HCT116 (cell line): ENCODE results near the gene TIMM17A. TPM values are rescaled to one million over a fixed set of nuclear protein-coding genes. Genes with fewer than 3 reads are reported as not detected.
"Not testable (repeated sequence)": the region's sequence is repeated elsewhere in the genome, so short reads cannot be mapped to it uniquely, and the experiment has no call there.

Experiments used
- ATAC-seq: fragments of 200-7000 bp; cut with Tn5 transposase; 2 replicates; pipeline ENCODE4 v1.9.1; 2020; ENCODE audit warnings: mild to moderate bottlenecking, moderate library complexity
- BruUV-seq: library from RNA; stranded (reverse); fragments of 400-500 nt; replicated peaks from 2 replicates; lab custom pipeline; 2021; lab: Mats Ljungman, UMichigan
- CTCF ChIA-PET: fragments of 300-600 bp; sonication (Branson Sonifier 250); formaldehyde crosslinking; loops from one replicate; lab custom pipeline; 2021; ENCODE audit warnings: antibody characterized with exemption; lab: Charles Lee
- POLR2A ChIA-PET: fragments of 300-600, 350-600 bp; sonication (Branson Sonifier 250); formaldehyde crosslinking; loops from one replicate; lab custom pipeline; 2021; ENCODE audit warnings: antibody characterized with exemption; lab: Charles Lee
- RAD21 ChIA-PET, 2 experiments: fragments of 300-600 bp; sonication (Branson Sonifier 250); formaldehyde crosslinking; loops; one replicate each; lab custom pipeline; 2023; ENCODE audit warnings: low total read pairs in 2 of 2; ENCODE audit not compliant: uncharacterized antibody in 2 of 2, unreplicated experiment in 2 of 2, low non-redundant PET in 1 of 2; lab: Charles Lee
- DNase-seq: peaks from one replicate; pipeline ENCODE4 v3.0.0-alpha.2; 2010; ENCODE audit warnings: low read depth, low spot score
- H2AFZ ChIP-seq: fragments of 200-600 bp; shearing (Covaris generic), sonication (generic); 2 replicates; pipeline ENCODE4 v1.6.1; 2017; ENCODE audit warnings: low read depth, mixed run types, mixed read lengths, antibody characterized with exemption, low read length; ENCODE audit not compliant: poor library complexity, severe bottlenecking
- H3K27ac ChIP-seq: 2 replicates; pipeline ENCODE4 v1.5.1; 2012; ENCODE audit warnings: low read depth, low read length
- H3K27me3 ChIP-seq: fragments of 200-600 bp; sonication (generic); 2 replicates; pipeline ENCODE4 v1.6.1; 2016; ENCODE audit warnings: mixed run types, low read length, mixed read lengths; ENCODE audit not compliant: insufficient read depth
- H3K36me3 ChIP-seq, 2 experiments: fragments of 200-500 bp in 1 of 2; fragments of 200-600 bp in 1 of 2; sonication (Bioruptor generic) in 1 of 2; sonication (generic) in 1 of 2; 2 replicates each; pipeline versions ENCODE4 v1.5.1 to v1.6.1; 2014 to 2016; ENCODE audit warnings: low read length in 2 of 2, inconsistent platforms in 1 of 2, mixed read lengths in 1 of 2, mixed run types in 1 of 2; ENCODE audit not compliant: insufficient read depth in 2 of 2, control insufficient read depth in 1 of 2
- H3K4me1 ChIP-seq, 2 experiments: fragments of 200-600 bp in 1 of 2; sonication (generic) in 1 of 2; 2 replicates each; pipeline versions ENCODE4 v1.5.1 to v1.6.1; 2012 to 2017; ENCODE audit warnings: low read length in 2 of 2, inconsistent platforms in 1 of 2, mild to moderate bottlenecking in 1 of 2, mixed read lengths in 1 of 2, mixed run types in 1 of 2, moderate library complexity in 1 of 2; ENCODE audit not compliant: insufficient read depth in 2 of 2, control insufficient read depth in 1 of 2
- H3K4me2 ChIP-seq: fragments of 200-600 bp; sonication (generic); 2 replicates; pipeline ENCODE4 v1.6.1; 2017; ENCODE audit warnings: mixed run types, low read length, mixed read lengths
- H3K4me3 ChIP-seq, 2 experiments: fragments of 200-600 bp in 1 of 2; sonication (generic) in 1 of 2; replicated peaks in 1 of 2; 2 replicates each; pipeline ENCODE4 v1.5.1; 2011 to 2016; ENCODE audit warnings: low read length in 2 of 2, control low read depth in 1 of 2, low read depth in 1 of 2, mild to moderate bottlenecking in 1 of 2, mixed read lengths in 1 of 2, mixed run types in 1 of 2
- H3K79me2 ChIP-seq: fragments of 200-600 bp; sonication (generic); 2 replicates; pipeline ENCODE4 v1.6.1; 2017; ENCODE audit warnings: mild to moderate bottlenecking, mixed run types, low read length, moderate library complexity, mixed read lengths; ENCODE audit not compliant: insufficient read depth
- H3K9ac ChIP-seq: fragments of 200-600 bp; sonication (generic); 2 replicates; pipeline ENCODE4 v1.6.1; 2016; ENCODE audit warnings: low read length, mixed read lengths
- H3K9me2 ChIP-seq: fragments of 200-600 bp; sonication (generic), shearing (Covaris generic); 2 replicates; pipeline ENCODE4 v1.6.1; 2017; ENCODE audit warnings: mixed run types, mild to moderate bottlenecking, moderate library complexity; ENCODE audit not compliant: insufficient read depth
- H3K9me3 ChIP-seq, 2 experiments: fragments of 200-500 bp in 1 of 2; fragments of 200-600 bp in 1 of 2; sonication (Bioruptor generic) in 1 of 2; sonication (generic) in 1 of 2; 2 replicates each; pipeline ENCODE4 v1.6.1; 2014 to 2017; ENCODE audit warnings: low read length in 2 of 2, mixed read lengths in 2 of 2, inconsistent platforms in 1 of 2, low read depth in 1 of 2, mild to moderate bottlenecking in 1 of 2, mixed run types in 1 of 2, moderate library complexity in 1 of 2; ENCODE audit not compliant: control insufficient read depth in 1 of 2, insufficient read depth in 1 of 2
- H4K20me1 ChIP-seq: fragments of 200-600 bp; sonication (generic), shearing (Covaris generic); 2 replicates; pipeline ENCODE4 v1.6.1; 2017; ENCODE audit warnings: mixed run types, mild to moderate bottlenecking, moderate library complexity; ENCODE audit not compliant: insufficient read depth
- POLR2A ChIP-seq: IDR thresholded peaks from 2 replicates; pipeline ENCODE4 v1.7.0; 2011; ENCODE audit warnings: borderline replicate concordance; ENCODE audit not compliant: insufficient read depth, insufficient read length; ENCODE audit errors: extremely low read depth
- POLR2AphosphoS5 ChIP-seq: IDR thresholded peaks from 2 replicates; pipeline ENCODE4 v1.6.1; 2011; ENCODE audit warnings: mild to moderate bottlenecking, low read depth, low read length, moderate library complexity
- intact Hi-C: fragments of 100-400 bp; cut with micrococcal nuclease; formaldehyde crosslinking; loops from 2 replicates; pipeline ENCODE4 v1.10.0; 2022
- microRNA-seq: library from miRNA; unstranded; fragments of <30 nt; microRNA quantifications from one replicate; pipeline ENCODE4, GENCODE V29; 2016; ENCODE audit warnings: borderline number of aligned reads
- total RNA-seq: library from RNA; stranded (reverse); gene quantifications from one replicate; pipeline ENCODE4 v1.2.1, GENCODE V29; 2021; ENCODE audit not compliant: unreplicated experiment

TIMM17A gene
- total RNA-seq, 1 experiment from 2014 or later, result 100 TPM

- H3K9ac ChIP-seq, result peak overlapping the region; percentile 66
- peak; percentile 75 for ATAC-seq
- H3K27me3 ChIP-seq, result no peaks in the 10 kb centered on the region
- no peaks in the 10 kb centered on the region for H3K9me2 ChIP-seq
- no TSS peak for BruUV-seq
- intact Hi-C loops, result loop anchor here (1.0 kb wide), 1 partner anchor 8 kb away; the partner anchor contains the start of gene ELF3
- H3K27ac ChIP-seq, result peak overlapping the region; percentile 94
- CTCF ChIA-PET, result interaction anchor here (0.7 to 2.3 kb wide), 3 partner anchors 55 to 94 kb away, joined by 3 to 9 read pairs (median 3); no protein-coding TSS in a partner anchor
- TF ChIP-seq POLR2A, result no peak
- TF ChIP-seq POLR2AphosphoS5, result peak; percentile 23
- no peak overlapping the region for H2AFZ ChIP-seq
- RAD21 ChIA-PET, result interaction anchor here (1.1 to 1.4 kb wide), 3 partner anchors 9 to 100 kb away, joined by 3 to 4 read pairs (median 4); no protein-coding TSS in a partner anchor
- H3K36me3 ChIP-seq, result peaks cover 6 to 12% of the 10 kb centered on the region in 2 experiments; a peak in 3 of 4 replicates
- H3K4me1 ChIP-seq, result peaks cover 92 to 100% of the 10 kb centered on the region in 2 experiments
- no peaks in the 10 kb centered on the region for H4K20me1 ChIP-seq
- peaks cover 15% of the 10 kb centered on the region; the same call in 1 of the 2 replicates for H3K79me2 ChIP-seq
- DNase-seq, result peak; percentile 81
- no peaks in the 10 kb centered on the region for H3K9me3 ChIP-seq
- H3K4me3 ChIP-seq, result peak overlapping the region; percentile 23 to 48
- H3K4me2 ChIP-seq, result peak overlapping the region; percentile 83
- POLR2A ChIA-PET, result interaction anchor here (1.3 to 9.1 kb wide), 9 partner anchors 7 to 116 kb away, joined by 5 to 174 read pairs (median 6); partner anchors contain the start of gene ELF3
These were observed 63.3 kb downstream of the TIMM17A start for GRCh38 chr1:202018468-202019234.

GRCh38 chr1:202019235-202019558 lies 63.9 kb downstream of the TIMM17A start:
- H2AFZ ChIP-seq, H4K20me1 ChIP-seq, ATAC-seq, H3K36me3 ChIP-seq, H3K27me3 ChIP-seq, RAD21 ChIA-PET, BruUV-seq, H3K9me3 ChIP-seq, DNase-seq, H3K9me2 ChIP-seq, intact Hi-C loops: not testable (repeated sequence)
- ChIA-PET CTCF (interaction anchor here (0.7 kb wide), 1 partner anchor 65 kb away, joined by 3 read pairs; no protein-coding TSS in a partner anchor), POLR2A (interaction anchor here (9.1 kb wide), 1 partner anchor 8 kb away, joined by 174 read pairs; the partner anchor contains the start of gene ELF3)
- Histone ChIP-seq H3K4me2 (peak overlapping the region; percentile 83), H3K27ac (peak overlapping the region; percentile 94), H3K4me1 (peaks cover 95 to 100% of the 10 kb centered on the region in 2 experiments), H3K4me3 (peak overlapping the region; percentile 23 to 48; a peak in 3 of 4 replicates), H3K9ac (peak overlapping the region; percentile 66), H3K79me2 (peaks cover 11% of the 10 kb centered on the region; the same call in 1 of the 2 replicates)

Small RNAs within 50 kb of the gene (microRNA-seq; reads per million reads assigned to microRNA genes)
- gene MIR6740, result not detected

Other genes starting within 250 kb of the TIMM17A start
- 80.6 TPM for gene IPO9, start 126.3 kb upstream of the TIMM17A start, total RNA-seq
- 15.2 TPM for gene SHISA4, start 66.6 kb upstream of the TIMM17A start, total RNA-seq
- 0.12 TPM for gene LMOD1, start 9.0 kb upstream of the TIMM17A start, total RNA-seq
- gene RNPEP, start 27.1 kb downstream of the TIMM17A start, total RNA-seq, result 85.9 TPM
- 200 TPM for gene ELF3, start 55.1 kb downstream of the TIMM17A start, total RNA-seq
- gene GPR37L1, start 167.4 kb downstream of the TIMM17A start, total RNA-seq, result 0.10 TPM
- 45.6 TPM for gene ARL8A, start 189.2 kb downstream of the TIMM17A start, total RNA-seq
- 0.76 TPM for gene PTPN7, start 205.1 kb downstream of the TIMM17A start, total RNA-seq
- 0.20 TPM for gene LGR6, start 238.3 kb downstream of the TIMM17A start, total RNA-seq